Hepatocyte (in vitro differentiated cells): Measurements from ENCODE around the gene IMMT.

Source experiments
- EZH2 ChIP-seq: fragments of 200-600 bp; sonication (generic); IDR thresholded peaks from 2 replicates; pipeline ENCODE4 v1.6.1; 2016; ENCODE audit warnings: antibody characterized with exemption, mild to moderate bottlenecking, borderline replicate concordance
- EZH2phosphoT487 ChIP-seq: fragments of 200-600 bp; sonication (generic); IDR thresholded peaks from one replicate; pipeline ENCODE4 v1.6.1; 2018; ENCODE audit warnings: antibody characterized with exemption, mild to moderate bottlenecking, low read depth, moderate library complexity; ENCODE audit not compliant: unreplicated experiment, severe bottlenecking
- TF ChIP-seq, protein P1 (sequence below): fragments of 200-600 bp; sonication (generic); IDR thresholded peaks from 2 replicates; pipeline ENCODE4 v1.5.1; 2016; ENCODE audit warnings: antibody characterized with exemption, mild to moderate bottlenecking; ENCODE audit not compliant: poor library complexity

DNA sequence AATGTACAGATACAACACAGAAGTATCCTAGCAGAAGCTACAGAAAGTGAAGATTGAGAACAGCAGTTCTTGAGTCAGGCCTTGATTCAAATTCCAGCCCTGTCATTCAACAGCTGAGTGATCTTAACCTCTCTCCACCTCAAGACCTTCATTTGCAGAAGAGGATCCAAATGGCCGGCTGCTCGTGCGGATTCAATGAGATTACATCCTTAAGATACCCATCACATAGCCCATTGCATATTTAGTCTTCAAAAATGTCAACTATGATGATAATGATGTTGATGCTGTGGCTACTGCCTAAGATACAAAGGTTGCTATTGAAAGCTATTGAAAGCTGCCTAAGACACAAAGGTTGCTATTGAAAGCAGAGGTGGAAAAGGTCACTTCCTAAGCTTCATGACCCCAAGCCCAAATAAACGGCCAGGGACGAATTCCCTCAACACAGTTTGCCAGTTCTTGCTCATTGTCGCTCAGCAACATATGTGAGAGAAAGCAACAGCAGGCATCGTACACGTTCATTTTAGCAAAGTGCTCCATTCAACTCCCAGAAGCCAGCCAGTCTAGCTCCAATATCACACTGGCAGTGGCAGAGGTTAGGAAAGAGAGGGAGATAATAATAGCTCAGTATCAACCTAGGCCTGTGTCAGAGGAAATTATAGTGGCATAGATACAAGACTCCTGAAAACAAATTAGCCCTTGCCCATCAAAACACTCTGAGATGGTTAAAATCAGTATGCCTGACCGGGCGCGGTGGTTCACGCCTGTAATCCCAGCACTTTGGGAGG is 40.1 kb upstream of the IMMT start:
- TF ChIP-seq, protein P1, sequence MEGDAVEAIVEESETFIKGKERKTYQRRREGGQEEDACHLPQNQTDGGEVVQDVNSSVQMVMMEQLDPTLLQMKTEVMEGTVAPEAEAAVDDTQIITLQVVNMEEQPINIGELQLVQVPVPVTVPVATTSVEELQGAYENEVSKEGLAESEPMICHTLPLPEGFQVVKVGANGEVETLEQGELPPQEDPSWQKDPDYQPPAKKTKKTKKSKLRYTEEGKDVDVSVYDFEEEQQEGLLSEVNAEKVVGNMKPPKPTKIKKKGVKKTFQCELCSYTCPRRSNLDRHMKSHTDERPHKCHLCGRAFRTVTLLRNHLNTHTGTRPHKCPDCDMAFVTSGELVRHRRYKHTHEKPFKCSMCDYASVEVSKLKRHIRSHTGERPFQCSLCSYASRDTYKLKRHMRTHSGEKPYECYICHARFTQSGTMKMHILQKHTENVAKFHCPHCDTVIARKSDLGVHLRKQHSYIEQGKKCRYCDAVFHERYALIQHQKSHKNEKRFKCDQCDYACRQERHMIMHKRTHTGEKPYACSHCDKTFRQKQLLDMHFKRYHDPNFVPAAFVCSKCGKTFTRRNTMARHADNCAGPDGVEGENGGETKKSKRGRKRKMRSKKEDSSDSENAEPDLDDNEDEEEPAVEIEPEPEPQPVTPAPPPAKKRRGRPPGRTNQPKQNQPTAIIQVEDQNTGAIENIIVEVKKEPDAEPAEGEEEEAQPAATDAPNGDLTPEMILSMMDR, result no peak
- TF ChIP-seq EZH2phosphoT487 (no peak), EZH2 (no peak)
